ENCODE data around the gene SPRR2D.

The SPRR2D gene

DNA sequence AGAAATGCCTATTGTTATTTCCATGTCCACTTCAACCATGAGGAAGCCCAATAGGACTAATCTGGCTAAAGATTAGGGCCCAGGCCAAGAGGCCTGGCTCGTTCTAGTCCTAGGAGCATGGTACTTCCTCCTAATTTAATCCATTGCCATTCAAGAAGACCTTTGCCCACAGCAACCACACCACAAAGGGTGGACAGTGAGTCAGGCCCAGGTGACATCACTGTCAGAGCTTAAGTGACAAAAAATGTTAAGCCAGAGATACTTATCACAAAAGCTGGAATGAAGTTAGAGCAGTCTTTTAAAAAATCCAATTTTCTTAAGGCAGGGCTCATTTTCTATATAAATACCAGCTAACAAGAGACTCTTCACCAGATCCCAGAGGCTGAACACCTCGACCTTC is 39.5 kb downstream of the SPRR2D start, which contains the start of gene SPRR3:
Gene SPRR3, plus strand, starts transcription at position 368 of the 400 bp plus-strand sequence. CDS start 1,272 bp downstream, outside the sequence.
- no peak for DNase-seq

DNA sequence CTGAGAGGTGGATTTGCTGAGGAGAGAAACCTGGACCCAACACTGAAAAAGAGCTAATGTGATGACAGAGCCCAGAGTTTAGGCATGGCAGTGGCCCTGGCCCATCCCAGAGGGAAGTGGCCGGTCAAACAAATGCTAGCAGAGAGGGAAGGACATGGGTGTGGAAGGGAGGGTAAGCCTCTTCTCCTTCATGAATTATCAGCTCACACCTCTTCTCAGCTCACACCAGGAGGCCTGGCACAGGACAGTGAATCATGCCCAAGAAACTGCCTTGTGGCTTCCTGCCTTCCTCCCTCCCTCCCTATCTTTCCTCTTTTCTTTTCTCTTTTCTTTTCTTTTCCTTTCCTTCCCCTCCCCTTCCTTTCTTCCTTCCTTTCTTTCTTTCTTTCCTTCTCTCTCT is 40.6 kb downstream of the SPRR2D start:
- DNase-seq = no peak

DNA sequence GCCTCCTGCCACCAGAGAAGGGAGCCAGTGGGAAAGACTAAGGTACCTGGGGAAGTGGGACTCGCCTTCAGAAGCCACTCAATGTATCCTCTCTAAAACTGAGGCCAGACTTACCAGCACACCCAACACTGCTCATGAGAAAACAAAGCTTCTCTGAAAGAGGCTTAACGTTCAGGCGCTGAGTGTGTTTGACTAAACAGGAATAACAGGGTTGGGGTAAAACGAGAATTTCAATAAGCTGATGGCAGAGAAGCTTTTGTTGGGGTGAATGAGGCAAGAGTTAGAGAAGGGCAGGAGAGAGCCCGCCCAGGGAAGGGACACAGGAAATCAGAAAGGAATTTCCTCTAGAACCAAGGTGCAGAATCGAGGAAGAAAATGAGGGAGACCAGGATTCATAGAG is 41.1 kb downstream of the SPRR2D start:
- no peak for DNase-seq

DNA sequence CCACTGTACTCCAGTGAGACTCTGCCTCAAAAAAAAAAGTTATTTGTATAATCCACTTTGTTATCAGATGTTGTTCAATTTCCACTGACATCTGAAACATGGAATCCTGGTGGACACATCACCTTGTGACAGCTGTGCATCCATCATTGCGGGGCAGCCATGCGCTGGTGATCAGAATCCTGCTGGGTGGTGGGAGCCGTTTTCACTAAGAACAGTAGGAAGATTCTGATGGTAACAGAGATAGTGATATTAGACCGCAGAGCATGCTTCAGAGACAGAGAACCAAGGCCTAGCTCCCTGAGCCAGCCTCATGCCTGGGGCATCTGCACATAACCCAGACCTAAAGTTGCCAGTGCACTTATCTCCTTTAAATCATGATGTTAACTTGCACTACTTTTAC is 42.4 kb downstream of the SPRR2D start:
- no peak for DNase-seq

DNA sequence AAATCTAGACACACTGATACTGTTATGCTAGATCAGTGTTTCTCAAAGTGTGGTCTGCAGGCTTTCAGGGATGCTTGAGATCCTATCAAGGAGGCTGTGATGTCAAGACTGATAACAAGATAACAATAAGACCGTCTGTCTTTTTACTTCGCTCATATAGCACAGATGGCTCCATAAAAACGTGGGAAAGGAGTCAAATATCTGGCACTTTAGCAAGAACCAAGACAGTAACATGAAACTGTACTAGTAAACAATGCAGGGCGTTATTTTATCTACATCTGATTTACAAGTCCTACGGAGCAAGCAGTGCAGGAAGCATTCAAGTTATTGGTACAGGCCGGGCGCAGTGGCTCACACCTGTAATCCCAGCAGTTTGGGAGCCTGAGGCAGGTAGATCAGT is 43.0 kb downstream of the SPRR2D start:
- DNase-seq = no peak

DNA sequence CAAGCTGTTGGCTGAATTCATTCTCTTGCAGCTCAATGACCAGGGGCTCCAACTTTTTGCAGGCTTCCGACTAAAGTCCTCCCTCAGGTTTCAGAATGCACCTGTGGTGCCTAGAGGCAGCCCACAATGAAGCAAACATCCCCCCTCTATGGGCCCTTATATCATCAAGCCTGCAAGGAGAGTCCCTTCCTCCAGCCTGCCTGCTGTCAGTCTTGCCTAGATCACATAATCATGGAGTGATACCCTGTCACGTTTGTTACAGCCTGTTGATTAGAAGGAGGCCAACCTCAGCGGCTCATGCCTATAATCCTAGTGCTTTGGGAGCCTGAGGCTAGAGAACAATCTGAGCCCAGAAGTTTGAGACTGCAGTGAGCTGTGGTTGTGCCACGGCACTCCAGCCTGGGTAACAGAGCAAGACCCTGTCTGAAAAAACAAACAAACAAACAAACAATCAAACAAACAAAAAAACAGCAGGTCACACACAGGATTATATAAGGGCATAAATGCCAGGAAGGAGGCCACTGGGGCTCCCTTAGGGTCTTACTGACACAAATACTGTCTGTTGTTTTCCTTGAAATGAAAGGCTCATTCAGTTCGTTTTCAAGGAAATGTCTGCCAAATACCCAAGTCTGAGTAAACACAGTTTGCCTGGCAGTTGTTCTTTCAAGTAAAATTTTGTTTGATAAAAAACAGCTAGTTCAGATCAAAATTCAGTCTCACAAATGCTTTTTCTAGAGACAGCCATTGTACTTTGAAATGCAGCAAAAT is 44.1 kb downstream of the SPRR2D start:
- DNase-seq = no peak

DNA sequence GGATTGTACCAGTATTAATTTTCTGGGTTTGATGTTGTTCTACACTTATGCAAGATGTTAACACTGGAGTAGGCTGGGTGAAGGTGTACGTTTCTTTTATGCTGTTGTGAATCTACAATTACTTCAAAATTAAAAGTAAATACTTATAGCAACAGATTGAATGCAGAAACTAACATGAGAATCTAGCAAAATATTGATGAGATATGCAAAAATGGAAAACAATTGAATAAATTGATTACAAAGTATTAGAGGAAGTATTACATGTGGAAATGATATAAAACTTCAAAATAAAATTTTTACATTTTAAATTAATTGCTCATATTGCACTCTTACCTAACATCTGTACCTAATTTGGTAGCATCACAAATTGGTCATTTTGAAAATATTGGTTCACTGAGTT is 45.1 kb downstream of the SPRR2D start:
- no peak for DNase-seq

DNA sequence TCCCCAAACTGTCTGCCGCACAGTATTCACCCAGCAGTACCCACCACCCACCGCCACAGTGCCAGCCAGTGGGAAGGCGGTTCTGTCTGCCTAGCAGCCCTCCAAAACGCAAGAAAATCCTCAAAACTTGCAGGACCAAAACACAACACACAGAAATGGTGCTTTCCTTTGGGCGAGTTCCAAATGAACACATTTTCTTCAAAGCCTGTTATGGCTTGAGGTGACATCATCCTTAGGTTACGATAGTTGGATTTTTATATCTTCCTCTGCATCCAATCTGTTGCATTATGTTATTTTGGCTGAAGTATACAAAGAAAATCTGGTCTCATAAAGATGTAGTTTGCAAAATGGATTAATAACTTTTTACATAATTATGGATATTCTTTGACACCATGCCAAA is 47.7 kb downstream of the SPRR2D start:
- no peak for DNase-seq

All from stimulated activated CD4-positive, alpha-beta T cell treated with anti-CD3 and anti-CD28 coated beads, Interleukin-4, amount 100 ng/mL, for 4 hours (primary cell).